Urinary bladder (tissue), 2 donors: Measurements from ENCODE around the gene SIRT6. TPM values are rescaled to one million over a fixed set of nuclear protein-coding genes. Genes with fewer than 3 reads are reported as not detected.

ENCODE experiments used
- polyA plus RNA-seq: library from polyadenylated mRNA; stranded (reverse); fragments of 200-250 nt; gene quantifications from one replicate; pipeline ENCODE4 v1.2.3, GENCODE V29; 2013
- small RNA-seq: library from RNA; depleted of rRNA; stranded (forward); fragments of <200 nt; gene quantifications from one replicate; pipeline ENCODE3, GENCODE V24; 2014
- total RNA-seq: library from RNA; depleted of rRNA; stranded (reverse); fragments of >200 nt; gene quantifications from one replicate; pipeline ENCODE4 v1.2.3, GENCODE V29; 2014
- donor health status: healthy.

SIRT6 gene
- total and polyA plus RNA-seq, 2 donors: 7.2 to 23.8 TPM

Small RNA genes within 50 kb of the gene (small RNA-seq; reads per million reads assigned to genes)
- not detected for gene RF00017

Other genes starting within 250 kb of the SIRT6 start
- 1.3 TPM for gene NMRK2, start 249.5 kb downstream of the SIRT6 start, total RNA-seq
- gene NMRK2, start 249.5 kb downstream of the SIRT6 start, polyA plus RNA-seq: 0.67 TPM
- 71.9 TPM for gene DAPK3, start 211.5 kb downstream of the SIRT6 start, total RNA-seq
- gene DAPK3, start 211.5 kb downstream of the SIRT6 start, polyA plus RNA-seq: 129 TPM
- gene EEF2, start 197.1 kb downstream of the SIRT6 start, total RNA-seq: 1,323 TPM
- gene EEF2, start 197.1 kb downstream of the SIRT6 start, polyA plus RNA-seq: 1,969 TPM
- 20.2 TPM for gene PIAS4, start 174.8 kb downstream of the SIRT6 start, total RNA-seq
- 25.3 TPM for gene PIAS4, start 174.8 kb downstream of the SIRT6 start, polyA plus RNA-seq
- gene ZBTB7A, start 115.7 kb downstream of the SIRT6 start, total RNA-seq: 8.2 TPM
- gene ZBTB7A, start 115.7 kb downstream of the SIRT6 start, polyA plus RNA-seq: 35.3 TPM
- 54.7 TPM for gene MAP2K2, start 58.4 kb downstream of the SIRT6 start, total RNA-seq
- gene MAP2K2, start 58.4 kb downstream of the SIRT6 start, polyA plus RNA-seq: 103 TPM
- not detected for gene CREB3L3, start 28.9 kb downstream of the SIRT6 start, total RNA-seq
- 0.11 TPM for gene CREB3L3, start 28.9 kb downstream of the SIRT6 start, polyA plus RNA-seq
- gene ANKRD24, start 126 bp upstream of the SIRT6 start, total RNA-seq: 1.2 TPM
- gene ANKRD24, start 126 bp upstream of the SIRT6 start, polyA plus RNA-seq: 0.72 TPM
- 0.32 TPM for gene EBI3, start 47.0 kb upstream of the SIRT6 start, total RNA-seq
- gene EBI3, start 47.0 kb upstream of the SIRT6 start, polyA plus RNA-seq: 5.7 TPM
- gene YJU2, start 64.5 kb upstream of the SIRT6 start, total RNA-seq: 11.7 TPM
- gene YJU2, start 64.5 kb upstream of the SIRT6 start, polyA plus RNA-seq: 29.4 TPM
- 3.6 TPM for gene SHD, start 96.7 kb upstream of the SIRT6 start, total RNA-seq
- 0.04 TPM for gene SHD, start 96.7 kb upstream of the SIRT6 start, polyA plus RNA-seq
- gene TMIGD2, start 119.8 kb upstream of the SIRT6 start, total RNA-seq: 0.48 TPM
- 0.58 TPM for gene TMIGD2, start 119.8 kb upstream of the SIRT6 start, polyA plus RNA-seq
- 1.6 TPM for gene FSD1, start 122.0 kb upstream of the SIRT6 start, total RNA-seq
- gene FSD1, start 122.0 kb upstream of the SIRT6 start, polyA plus RNA-seq: 0.49 TPM
- gene STAP2, start 156.3 kb upstream of the SIRT6 start, total RNA-seq: 14.4 TPM
- gene STAP2, start 156.3 kb upstream of the SIRT6 start, polyA plus RNA-seq: 12.4 TPM
- 7.2 TPM for gene MPND, start 161.0 kb upstream of the SIRT6 start, total RNA-seq
- gene MPND, start 161.0 kb upstream of the SIRT6 start, polyA plus RNA-seq: 24.5 TPM
- gene SH3GL1, start 218.0 kb upstream of the SIRT6 start, total RNA-seq: 18.6 TPM
- 88.3 TPM for gene SH3GL1, start 218.0 kb upstream of the SIRT6 start, polyA plus RNA-seq
- 9.0 TPM for gene CHAF1A, start 220.1 kb upstream of the SIRT6 start, total RNA-seq
- gene CHAF1A, start 220.1 kb upstream of the SIRT6 start, polyA plus RNA-seq: 7.0 TPM